ENCODE data around the gene MAP1B.
A peak's percentile ranks its signal among the peaks of the same experiment; 100 is the strongest.

MAP1B gene

DNA sequence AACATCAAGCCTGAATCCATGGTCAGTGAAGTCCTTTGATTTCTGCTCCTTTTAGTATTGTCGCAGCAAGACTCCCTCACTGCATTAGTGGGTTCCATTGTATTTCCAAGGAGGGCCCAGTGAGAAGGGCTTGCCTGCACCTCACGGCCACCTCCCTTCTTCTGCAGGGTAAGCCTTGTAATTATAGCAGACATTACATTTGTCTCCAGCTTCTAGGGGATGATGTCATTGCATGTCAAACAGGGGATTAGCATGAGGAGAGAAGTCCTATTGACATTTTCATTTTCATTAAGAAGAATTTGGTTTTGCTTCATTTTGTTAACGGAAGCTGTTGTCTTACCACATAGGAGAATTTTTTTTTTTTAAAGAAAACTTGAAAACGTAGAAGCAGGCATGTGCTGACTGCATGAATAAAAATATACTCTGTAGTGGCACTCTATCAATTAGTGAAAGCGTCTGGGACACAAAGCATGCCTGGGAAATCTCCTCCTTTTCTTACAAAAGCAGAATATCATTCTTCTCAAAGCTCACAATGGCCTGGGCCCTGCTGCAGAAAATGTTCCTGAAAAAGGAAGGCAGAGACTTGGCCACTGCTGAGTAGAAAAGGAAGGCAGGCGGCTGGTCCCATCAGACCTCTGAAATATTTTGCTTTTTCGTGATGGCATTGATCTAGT is 27.1 kb downstream of the MAP1B start:
- DNase-seq: no peak

GRCh38 chr5:72137826-72138409 is 30.6 kb downstream of the MAP1B start:
- no peak for DNase-seq

DNA sequence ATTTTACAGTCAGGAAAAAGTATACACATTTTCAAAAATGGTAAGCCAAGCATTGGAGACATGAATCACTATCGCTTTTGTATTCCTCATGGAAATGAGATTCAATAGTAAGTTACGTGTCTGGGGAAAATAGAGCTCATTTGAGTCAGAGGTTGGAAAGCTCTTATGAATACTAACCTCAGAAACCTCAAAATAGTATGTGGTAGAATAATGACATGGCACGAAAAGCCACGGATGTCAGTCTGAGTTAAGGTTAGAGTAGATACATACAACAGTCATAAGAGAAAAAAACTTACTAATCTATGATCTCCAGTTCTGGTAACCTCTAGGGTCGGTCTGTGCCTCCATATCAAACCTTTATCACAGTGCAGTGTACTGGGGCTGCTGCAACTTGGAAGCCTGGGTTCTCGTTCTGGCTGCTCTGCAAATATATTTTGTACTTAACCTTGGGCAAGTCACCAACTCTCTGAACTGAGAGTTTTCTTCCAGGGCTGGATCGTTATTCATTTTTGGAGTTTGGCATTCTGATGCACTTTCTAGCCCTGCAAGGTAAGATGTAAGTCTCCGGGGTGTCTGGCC is 31.8 kb downstream of the MAP1B start:
- no peak for DNase-seq

- DNase-seq: no peak
Measured at GRCh38 chr5:72140711-72141110, 33.4 kb downstream of the MAP1B start.

DNA sequence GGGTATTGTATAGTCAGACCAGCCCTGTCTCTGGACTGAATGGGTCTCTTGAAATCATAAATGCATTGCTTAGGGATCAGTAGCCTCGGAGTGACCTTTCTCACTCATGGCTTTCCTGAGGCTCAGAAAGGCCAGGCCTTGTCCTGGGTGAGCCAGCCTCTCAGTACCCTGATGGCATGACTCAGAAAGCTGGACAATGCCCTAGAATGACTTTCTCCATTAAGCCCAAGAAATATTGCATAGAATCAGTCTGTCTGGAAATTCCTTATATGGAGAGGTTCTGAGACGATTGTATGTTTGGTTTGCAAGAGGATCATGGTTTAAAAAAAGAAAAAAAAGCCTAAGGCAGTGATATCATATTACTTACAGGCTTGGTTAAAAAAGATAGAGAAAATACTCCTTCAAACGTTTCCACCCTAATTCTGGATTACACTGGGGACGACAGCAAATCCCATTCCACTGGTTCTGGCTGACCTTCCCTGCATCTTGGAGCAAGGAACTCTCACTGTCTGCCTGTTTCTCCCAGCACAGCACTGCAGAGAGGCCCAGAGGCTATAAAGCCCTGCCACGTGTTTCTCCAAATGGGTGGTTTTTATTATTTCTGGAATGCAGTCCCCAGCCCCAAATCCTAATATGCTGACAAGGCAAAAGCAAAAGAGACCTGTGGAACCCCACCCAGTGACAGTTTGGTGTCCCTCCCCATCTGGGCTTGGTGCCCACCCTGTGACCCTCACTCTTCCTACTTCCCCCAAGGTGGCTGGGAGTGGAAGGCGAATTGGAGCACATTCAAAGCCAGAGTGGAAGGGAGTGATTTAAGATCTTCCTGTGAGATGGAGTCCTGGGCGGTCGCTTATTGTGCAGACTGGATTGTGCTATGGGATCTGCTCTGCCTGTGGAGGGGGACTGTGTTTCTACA is 34.4 kb downstream of the MAP1B start:
- no peak for DNase-seq

- no peak for DNase-seq
Measured at GRCh38 chr5:72144762-72145161, 37.5 kb downstream of the MAP1B start.

DNA sequence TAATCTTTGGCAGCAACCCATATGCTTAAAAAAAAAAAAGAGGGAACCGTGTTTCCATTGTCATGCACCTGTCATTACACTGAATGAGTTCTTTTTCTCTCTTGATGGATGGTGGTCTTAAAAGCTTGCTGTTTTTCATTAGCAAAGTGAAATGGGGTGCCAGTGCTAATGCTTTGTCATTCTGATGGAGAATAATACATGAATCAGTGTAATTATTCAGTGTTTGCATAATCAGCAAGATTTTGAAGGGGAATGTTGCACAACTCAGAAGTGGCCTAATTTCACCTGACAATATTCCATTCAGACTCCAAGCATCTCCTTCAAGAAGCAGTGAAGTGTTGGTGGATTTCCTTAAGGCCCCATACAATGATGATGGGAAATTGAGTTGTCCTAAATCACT is 38.1 kb downstream of the MAP1B start:
- no peak for DNase-seq

GRCh38 chr5:72146056-72146455 is 38.8 kb downstream of the MAP1B start:
- DNase-seq: no peak

DNA sequence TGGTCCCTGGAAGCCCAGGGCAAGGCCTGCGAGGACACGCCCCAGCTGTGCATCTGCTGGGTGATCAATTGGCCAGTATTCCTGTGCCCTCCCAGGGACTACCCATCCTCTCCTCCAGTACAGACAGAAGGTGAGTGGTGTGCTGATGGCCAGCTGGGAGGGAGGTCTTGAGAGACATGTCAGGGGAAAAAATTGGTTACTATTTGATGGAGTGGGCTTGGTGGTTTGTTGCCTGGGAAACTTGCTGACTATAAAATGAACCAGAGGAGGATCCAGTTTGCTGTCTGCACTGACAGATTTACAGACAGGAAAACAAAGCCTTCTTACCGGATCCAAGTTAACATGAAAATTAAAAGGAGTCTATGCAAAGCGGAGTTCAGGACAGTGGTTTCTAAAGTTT is 40.3 kb downstream of the MAP1B start:
- DNase-seq: no peak

DNA sequence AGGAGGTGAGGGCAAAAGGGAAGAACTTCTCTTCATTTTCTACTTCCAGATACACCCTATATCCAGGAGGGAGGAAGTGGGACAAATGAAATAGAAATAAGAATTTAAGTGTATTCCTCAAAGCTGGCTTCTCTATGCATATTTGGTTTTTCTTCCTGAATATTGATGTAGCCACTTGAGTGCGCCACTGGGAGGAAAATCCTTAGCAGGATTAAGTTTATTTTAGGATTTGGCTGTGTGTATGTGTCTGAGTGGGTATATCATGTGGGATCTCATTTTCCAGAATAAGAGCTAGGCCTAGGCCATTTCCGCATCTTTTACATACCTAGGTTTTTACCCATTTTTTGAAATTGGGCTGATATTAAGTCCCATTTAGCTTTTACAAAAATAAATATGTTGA is 42.5 kb downstream of the MAP1B start:
- no peak for DNase-seq

GRCh38 chr5:72151169-72151568 is 43.9 kb downstream of the MAP1B start:
- peak; percentile 35 for DNase-seq

DNA sequence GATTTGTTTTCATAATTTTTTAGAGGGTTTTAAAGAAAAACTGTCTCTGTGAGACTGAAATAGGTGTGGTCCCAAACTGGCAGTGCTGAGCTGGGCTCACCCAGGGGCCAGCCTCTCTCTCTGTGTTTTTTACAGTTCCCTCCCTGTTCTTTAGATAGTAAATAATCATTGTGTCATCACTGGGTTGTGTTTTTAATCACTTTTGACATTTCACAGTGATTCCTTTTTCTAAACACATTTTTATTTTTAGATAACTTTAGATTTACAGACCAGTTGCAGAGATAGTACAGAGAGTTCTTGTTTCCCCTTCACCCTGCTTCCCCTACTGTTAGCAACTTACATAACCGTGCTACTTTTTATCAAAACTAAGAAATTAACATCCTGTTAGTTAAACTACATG is 44.4 kb downstream of the MAP1B start:
- no peak for DNase-seq

GRCh38 chr5:72152545-72152944 is 45.3 kb downstream of the MAP1B start:
- no peak for DNase-seq

DNA sequence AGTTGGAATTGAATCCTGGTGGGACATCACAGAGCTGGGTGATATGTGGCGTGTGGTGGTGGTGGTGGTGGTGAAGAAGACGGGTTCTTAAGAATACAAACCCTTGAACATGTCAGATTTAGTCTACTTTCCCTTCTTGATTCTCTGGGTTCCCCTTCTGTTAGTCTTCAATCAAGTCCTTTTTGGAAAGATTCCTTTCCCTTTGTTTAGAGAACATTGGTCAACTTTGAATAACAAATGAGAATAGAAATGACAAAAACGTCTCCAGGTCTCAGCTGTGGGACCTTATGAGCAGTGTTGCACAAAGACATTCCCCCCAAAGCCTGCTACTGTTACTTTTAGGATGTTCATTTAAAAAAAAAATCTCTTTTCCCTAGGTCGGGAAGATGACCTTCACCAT is 46.3 kb downstream of the MAP1B start:
- DNase-seq: no peak

DNA sequence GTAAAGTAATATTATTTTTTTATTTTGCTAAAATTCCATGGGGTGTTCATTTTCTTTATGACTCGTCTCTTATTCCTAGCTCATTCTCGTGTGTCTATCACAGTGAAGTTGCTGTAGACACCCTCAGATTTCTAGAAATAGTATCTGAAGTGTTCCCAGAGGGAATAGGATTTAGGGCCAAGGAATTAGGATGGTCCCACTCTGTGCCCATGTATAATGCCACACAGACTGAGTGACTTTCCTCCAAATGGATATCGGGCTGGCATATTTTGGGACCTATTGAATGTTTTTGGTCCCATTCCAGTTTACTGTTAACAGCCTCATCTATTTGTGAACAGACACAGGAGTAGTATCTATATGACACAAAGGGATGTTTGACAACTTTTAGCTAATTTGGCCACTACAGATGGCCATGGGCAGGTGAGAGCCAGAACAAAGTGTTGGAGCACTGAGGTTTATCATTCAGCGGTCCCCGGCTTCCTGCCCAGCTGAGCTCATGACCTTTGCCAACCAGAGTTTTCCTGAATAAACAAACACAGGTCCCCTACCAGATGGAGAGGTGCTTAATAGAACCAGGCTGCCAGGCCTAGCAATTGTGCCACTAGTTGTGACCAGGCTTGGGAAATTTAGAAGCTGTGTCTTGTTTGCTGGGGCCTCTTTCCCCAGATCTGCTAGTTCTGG is 46.9 kb downstream of the MAP1B start:
- DNase-seq: peak; percentile 62

DNA sequence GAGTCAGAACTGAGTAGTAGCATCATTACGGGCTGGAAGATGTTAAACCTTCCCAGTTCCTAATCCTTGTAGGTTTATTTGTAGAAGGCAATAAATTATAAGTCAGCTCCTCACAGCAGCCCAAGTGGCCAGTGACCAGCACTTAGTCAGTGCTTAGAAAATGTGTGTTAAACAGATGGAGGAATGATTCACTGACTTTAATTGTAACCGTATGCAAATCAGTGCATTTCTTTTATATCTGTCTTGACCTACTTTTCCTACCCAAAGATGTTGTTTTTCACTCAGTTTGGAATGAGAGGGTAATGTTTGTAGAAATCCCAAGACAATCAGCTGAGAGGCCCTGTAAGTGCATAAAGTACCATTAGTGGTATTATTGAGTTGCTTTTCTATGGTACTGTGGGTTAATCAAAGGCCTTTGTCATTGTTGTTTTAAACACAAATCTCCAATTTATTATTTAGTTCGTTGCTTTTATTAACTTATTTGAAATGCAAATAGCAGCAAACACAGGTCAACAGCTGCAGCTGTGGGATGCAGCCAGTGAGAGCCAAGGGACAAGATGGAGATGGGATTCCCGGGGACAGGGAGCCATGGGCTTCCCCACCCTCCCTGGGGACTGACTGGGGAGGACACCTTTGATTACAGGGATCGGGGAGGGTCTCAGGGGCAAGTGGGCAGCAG is 49.8 kb downstream of the MAP1B start:
- no peak for DNase-seq

DNA sequence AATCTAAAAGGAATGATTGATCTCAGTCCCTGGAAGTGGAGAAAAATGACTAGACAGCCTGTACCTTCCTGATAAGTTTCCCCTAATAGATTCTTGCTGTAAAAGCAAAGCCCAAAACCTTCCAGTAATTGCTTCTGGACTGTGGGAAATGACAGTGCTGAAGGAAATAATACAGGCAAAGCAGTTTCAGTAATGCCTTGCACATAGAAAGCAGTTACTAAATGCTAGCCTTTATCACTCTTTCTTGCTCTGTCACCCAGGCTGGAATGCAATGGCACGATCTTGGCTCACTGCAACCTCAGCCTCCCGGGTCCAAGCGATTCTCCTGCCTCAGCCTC is 50.3 kb downstream of the MAP1B start:
- no peak for DNase-seq

- DNase-seq: no peak
Measured at GRCh38 chr5:72159501-72159911, 52.2 kb downstream of the MAP1B start.

- DNase-seq: no peak
Measured at GRCh38 chr5:72160329-72160728, 53.1 kb downstream of the MAP1B start.

DNA sequence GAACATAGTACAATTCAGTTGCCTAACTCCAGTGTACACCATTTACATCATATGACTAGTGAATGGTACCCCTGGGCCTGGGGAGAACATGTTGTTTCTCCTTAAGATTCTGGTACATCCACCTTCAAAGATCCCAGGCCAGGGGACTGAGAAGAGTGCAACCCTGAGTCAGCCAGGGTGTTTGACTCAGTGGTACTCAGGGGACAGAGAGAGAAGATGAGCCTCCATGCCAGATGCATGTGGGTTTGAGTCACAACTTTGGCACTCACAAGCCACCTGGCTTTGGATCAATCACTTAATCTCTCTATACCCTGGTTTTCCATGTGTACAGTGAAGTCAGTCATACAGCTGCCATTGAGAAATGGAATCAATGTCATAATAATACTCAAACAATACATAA is 53.7 kb downstream of the MAP1B start:
- DNase-seq: no peak

- DNase-seq: no peak
Measured at GRCh38 chr5:72161951-72162350, 54.7 kb downstream of the MAP1B start.

DNA sequence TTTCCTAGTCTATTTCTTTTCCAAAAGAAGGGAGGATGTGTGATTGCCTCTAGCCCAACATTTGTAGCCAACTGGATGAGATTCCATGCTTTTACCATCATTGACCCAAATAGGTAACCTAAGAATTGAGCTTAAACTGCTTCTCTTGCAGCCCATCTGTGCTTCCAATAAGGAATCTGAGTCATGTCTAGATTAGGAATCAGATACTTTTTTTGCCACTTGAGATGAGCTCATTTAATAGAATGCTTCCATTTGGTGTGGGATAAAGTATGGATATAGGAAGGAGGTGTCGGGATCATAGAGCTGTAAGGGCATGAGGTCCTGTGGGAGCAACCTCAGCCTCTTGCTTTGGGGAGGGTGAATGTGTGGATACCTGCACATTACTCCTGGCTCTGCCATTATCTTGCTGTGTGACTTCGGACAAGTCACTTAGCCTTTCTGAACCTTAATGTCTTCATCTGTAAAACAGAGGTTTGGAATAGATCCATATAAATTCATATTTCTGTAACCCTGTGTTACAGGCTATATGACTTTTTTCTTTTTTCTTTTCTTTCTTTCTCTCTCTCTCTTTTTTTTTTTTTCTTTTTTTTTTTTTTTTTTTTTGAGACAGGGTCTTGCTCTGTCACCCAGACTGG is 56.2 kb downstream of the MAP1B start:
- DNase-seq: peak; percentile 24
